AG04450 (cell line): ENCODE data around the gene SLC7A7. TPM values are rescaled to one million over a fixed set of nuclear protein-coding genes. Genes with fewer than 3 reads are reported as not detected.
"Not testable (repeated sequence)": the region's sequence is repeated elsewhere in the genome, so short reads cannot be mapped to it uniquely, and the experiment has no call there.

Experiments
- CTCF ChIA-PET: fragments of 300-600, 350-600 bp; formaldehyde crosslinking; extraction: SDS; loops from one replicate; lab custom pipeline; 2022; ENCODE audit warnings: antibody characterized with exemption, inconsistent platforms; lab: Charles Lee
- POLR2A ChIA-PET: fragments of 350-600 bp; formaldehyde crosslinking; extraction: SDS; loops from one replicate; lab custom pipeline; 2021; ENCODE audit warnings: antibody characterized with exemption, inconsistent platforms; lab: Yijun Ruan, JAX
- DNase-seq: peaks from one replicate; pipeline ENCODE4 v3.0.0-alpha.2; 2011; ENCODE audit warnings: low read depth, low spot score
- H3K27ac ChIP-seq: one replicate; pipeline ENCODE4 v1.5.1; 2012; ENCODE audit warnings: low read depth, low read length, control low read depth
- H3K27me3 ChIP-seq: one replicate; pipeline ENCODE4 v1.6.0; 2012; ENCODE audit warnings: low read length; ENCODE audit not compliant: control insufficient read depth, insufficient read depth
- H3K4me3 ChIP-seq: 2 replicates; pipeline ENCODE4 v1.5.1; 2011; ENCODE audit warnings: mild to moderate bottlenecking, low read depth, low read length, control low read depth
- H3K9me3 ChIP-seq: 2 replicates; pipeline ENCODE4 v1.5.1; 2012; ENCODE audit warnings: low read length; ENCODE audit not compliant: control insufficient read depth, insufficient read depth
- polyA plus RNA-seq: library from polyadenylated mRNA; depleted of rRNA; stranded (reverse); fragments of >200 nt; gene quantifications from 2 replicates; pipeline ENCODE4 v1.2.3, GENCODE V29; 2011
- TF ChIP-seq, protein P1 (sequence below): IDR thresholded peaks from 2 replicates; pipeline ENCODE4 v1.5.1; 2011; ENCODE audit warnings: low read depth, low read length, control low read depth, inconsistent platforms

The SLC7A7 gene
- polyA plus RNA-seq, 1 experiment = 7.7 TPM

DNA sequence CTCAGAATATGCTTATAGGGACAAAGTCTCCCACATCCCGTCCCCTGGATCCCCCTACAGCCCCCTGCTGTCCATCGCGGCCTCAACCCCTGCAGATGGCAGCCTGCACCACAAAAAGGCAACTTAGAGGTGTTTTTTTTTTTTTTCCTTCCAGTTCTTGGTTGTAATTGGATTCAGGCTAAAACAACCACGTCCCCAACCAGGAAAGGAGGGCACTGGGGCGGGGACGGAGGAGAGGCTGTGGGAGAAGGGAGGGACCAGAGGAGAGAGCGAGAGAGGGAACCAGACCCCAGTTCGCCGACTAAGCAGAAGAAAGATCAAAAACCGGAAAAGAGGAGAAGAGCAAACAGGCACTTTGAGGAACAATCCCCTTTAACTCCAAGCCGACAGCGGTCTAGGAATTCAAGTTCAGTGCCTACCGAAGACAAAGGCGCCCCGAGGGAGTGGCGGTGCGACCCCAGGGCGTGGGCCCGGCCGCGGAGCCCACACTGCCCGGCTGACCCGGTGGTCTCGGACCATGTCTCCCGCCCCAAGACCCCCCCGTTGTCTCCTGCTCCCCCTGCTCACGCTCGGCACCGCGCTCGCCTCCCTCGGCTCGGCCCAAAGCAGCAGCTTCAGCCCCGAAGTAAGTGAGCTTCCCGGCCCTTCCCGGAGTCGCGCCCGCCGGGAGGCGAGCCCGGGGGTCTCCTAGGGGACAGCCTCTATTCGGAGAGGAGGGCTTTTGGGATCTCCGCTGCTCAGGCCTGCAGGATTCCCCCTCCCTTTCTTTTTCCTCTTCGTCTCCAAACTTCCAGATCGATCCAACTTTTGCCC, 21.3 kb upstream of the SLC7A7 start, which contains the start of gene MMP14:
MMP14 (plus strand) TSS at position 285 of the 813 bp plus-strand sequence; CDS start at position 518, 233 bp downstream.
- no peak for DNase-seq
- POLR2A ChIA-PET = interaction anchor here (0.6 to 3.9 kb wide), 9 partner anchors 10 to 93 kb away, joined by 3 to 76 read pairs (median 5); partner anchors contain the start of genes OXA1L and PRMT5
- CTCF ChIA-PET = interaction anchor here (0.7 to 8.7 kb wide), 9 partner anchors 9 to 1277 kb away, joined by 3 to 104 read pairs (median 12); no protein-coding TSS in a partner anchor
- peak within 1 kb of the TSS; percentile 94 for H3K27ac ChIP-seq
- peak within 1 kb of the TSS; percentile 89 for H3K4me3 ChIP-seq
- no peaks in the 10 kb centered on the region for H3K27me3 ChIP-seq
- peaks cover 12% of the 10 kb centered on the region; the same call in 1 of the 2 replicates for H3K9me3 ChIP-seq
- TF ChIP-seq, protein P1, sequence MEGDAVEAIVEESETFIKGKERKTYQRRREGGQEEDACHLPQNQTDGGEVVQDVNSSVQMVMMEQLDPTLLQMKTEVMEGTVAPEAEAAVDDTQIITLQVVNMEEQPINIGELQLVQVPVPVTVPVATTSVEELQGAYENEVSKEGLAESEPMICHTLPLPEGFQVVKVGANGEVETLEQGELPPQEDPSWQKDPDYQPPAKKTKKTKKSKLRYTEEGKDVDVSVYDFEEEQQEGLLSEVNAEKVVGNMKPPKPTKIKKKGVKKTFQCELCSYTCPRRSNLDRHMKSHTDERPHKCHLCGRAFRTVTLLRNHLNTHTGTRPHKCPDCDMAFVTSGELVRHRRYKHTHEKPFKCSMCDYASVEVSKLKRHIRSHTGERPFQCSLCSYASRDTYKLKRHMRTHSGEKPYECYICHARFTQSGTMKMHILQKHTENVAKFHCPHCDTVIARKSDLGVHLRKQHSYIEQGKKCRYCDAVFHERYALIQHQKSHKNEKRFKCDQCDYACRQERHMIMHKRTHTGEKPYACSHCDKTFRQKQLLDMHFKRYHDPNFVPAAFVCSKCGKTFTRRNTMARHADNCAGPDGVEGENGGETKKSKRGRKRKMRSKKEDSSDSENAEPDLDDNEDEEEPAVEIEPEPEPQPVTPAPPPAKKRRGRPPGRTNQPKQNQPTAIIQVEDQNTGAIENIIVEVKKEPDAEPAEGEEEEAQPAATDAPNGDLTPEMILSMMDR = peak; percentile 65

DNA sequence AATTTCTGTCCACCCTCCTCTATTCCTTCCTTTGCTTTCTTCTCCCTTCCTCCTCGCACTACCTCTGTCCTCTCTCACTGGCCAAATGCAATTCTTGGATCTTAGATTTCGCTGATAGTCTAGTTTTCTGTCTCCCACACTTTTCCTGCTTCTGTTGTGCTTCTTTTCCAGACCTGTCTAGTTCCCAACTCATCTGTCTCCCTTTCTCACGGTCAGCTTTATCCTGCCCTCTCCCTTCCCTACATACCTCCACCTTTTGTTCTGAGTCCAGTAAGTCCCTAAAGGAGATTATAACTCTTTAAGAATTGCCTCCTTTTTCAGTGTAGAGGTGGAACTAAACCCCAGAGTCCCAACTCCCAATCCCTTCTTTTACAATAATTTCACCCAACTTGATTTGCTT, 20.3 kb upstream of the SLC7A7 start:
- ChIA-PET CTCF (interaction anchor here (0.8 to 8.7 kb wide), 11 partner anchors 11 to 279 kb away, joined by 3 to 104 read pairs (median 4); partner anchors contain the start of gene LRP10), POLR2A (interaction anchor here (0.6 to 1.4 kb wide), 3 partner anchors 11 to 13 kb away, joined by 3 to 6 read pairs (median 4); no protein-coding TSS in a partner anchor)
- TF ChIP-seq, protein P1 = no peak
- no peak for DNase-seq
- Histone ChIP-seq H3K27me3 (no peaks in the 10 kb centered on the region), H3K9me3 (peaks cover 12% of the 10 kb centered on the region; the same call in 1 of the 2 replicates), H3K27ac (peak overlapping the region; percentile 94), H3K4me3 (no peak overlapping the region)

DNA sequence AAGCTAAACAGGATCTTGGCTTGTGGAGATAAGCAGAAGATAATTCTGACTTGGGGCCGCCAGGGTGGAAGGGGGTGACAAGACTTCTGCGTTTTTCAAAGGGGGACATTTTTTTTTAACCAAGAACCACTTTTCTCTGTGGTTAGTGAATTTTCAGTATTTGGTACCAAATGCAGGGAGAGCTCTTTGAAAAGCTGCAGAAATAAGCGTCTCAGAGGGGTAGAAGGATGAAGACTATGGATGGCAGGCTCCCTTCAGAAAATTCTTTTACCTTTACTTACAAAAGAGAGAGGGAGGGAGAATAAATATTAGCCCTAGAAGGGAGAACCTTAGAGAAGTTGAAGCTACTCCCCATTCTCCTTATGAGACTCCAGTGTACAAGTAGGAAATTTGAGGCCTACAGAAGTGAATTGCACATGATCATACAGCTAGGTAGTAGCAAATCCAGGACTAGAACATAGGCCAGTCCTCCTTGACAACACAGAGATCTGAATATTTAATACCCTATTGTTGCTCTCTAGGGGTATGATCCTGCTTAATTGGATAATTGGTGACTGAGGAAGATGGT, 15.3 kb upstream of the SLC7A7 start:
- Histone ChIP-seq H3K9me3 (no peaks in the 10 kb centered on the region; the same call in 1 of the 2 replicates), H3K27ac (no peak overlapping the region), H3K4me3 (peak overlapping the region; percentile 86), H3K27me3 (no peaks in the 10 kb centered on the region)
- POLR2A ChIA-PET = interaction anchor here (1.0 to 1.3 kb wide), 3 partner anchors 8 to 21 kb away, joined by 3 to 5 read pairs (median 4); no protein-coding TSS in a partner anchor
- CTCF ChIA-PET = interaction anchor here (1.2 to 2.8 kb wide), 4 partner anchors 23 to 274 kb away, joined by 8 to 12 read pairs (median 8); no protein-coding TSS in a partner anchor
- no peak for DNase-seq
- TF ChIP-seq, protein P1 = no peak

DNA sequence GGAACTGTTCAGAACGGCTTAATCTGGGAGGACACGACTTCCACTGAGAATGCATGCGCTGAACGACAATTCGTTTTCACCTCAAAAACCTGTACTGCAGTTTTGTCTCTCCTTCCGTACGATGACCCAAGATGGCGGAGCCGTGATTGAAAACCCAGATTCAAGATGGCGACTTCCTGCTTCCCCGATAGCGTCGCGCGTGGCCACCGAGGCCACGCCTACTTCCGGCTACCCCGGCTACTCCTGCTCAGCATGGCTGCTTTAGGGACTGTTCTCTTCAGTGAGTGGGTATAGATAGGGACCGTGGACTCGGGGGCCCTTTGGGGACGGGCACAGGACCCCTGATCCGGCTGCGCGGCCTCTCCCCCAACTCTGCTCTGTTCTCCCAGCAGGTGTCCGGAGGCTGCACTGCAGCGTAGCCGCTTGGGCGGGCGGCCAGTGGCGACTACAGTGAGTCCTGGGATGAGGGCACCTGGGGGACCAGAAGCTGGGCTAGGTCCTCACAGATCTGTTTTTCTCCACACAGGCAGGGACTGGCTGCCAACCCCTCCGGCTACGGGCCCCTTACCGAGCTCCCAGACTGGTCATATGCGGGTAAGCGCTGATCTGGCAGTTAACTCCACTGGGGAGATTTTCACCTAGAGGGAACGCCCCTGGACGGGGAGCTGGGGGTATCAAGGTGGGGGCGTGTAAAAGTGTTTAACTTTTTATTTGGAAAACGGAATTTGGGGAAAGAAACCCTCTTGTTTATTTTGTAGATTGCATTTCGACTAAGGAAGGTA, 14.6 kb upstream of the SLC7A7 start, which contains the start of gene MRPL52:
MRPL52 (plus strand) TSS at position 227 of the 782 bp plus-strand sequence; CDS start at position 253, 26 bp downstream.
- peak within 1 kb of the TSS; percentile 86 for H3K4me3 ChIP-seq

DNA sequence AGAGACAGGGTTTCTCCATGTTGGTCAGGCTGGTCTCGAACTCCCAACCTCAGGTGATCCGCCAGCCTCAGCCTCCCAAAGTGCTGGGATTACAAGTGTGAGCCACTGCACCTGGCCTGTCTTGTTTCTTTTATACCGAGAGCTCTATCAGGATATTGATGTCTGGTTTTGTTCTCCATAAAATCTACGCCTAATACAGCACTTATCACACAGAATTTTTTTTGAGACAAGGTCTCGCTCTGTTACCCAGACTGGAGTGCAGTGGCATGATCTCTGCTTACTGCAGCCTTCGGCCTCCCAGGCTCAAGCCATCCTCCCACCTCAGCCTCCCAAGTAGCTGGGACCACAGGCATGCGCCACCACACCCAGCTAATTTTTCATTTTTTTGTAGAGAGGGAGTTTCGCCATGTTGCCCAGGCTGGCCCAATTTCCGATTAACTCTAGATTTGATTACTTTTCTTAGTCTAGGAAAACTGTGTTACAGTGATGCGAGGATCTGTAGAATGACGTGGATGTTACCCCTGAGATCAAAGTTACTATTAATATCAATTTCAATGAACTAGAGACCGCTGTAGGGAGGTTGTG, 13.9 kb upstream of the SLC7A7 start:
- not testable (repeated sequence) for H3K4me3 ChIP-seq, H3K27me3 ChIP-seq, DNase-seq, H3K9me3 ChIP-seq
- H3K27ac ChIP-seq = peak overlapping the region; percentile 11
- CTCF ChIA-PET = interaction anchor here (1.0 kb wide), 1 partner anchor 272 kb away, joined by 3 read pairs; no protein-coding TSS in a partner anchor
- POLR2A ChIA-PET = interaction anchor here (1.0 kb wide), 1 partner anchor 9 kb away, joined by 4 read pairs; no protein-coding TSS in a partner anchor

More for the DNA sequence above, 14.6 kb upstream of the SLC7A7 start, which contains the start of gene MRPL52:
- DNase-seq = peak; percentile 67
- peak within 1 kb of the TSS; percentile 52 for H3K27ac ChIP-seq
- CTCF ChIA-PET = interaction anchor here (1.0 to 2.8 kb wide), 5 partner anchors 24 to 273 kb away, joined by 3 to 12 read pairs (median 8); no protein-coding TSS in a partner anchor
- H3K9me3 ChIP-seq = no peaks in the 10 kb centered on the region; the same call in 1 of the 2 replicates
- POLR2A ChIA-PET = interaction anchor here (1.0 to 1.3 kb wide), 3 partner anchors 9 to 21 kb away, joined by 3 to 5 read pairs (median 4); no protein-coding TSS in a partner anchor
- H3K27me3 ChIP-seq = no peaks in the 10 kb centered on the region
- TF ChIP-seq, protein P1 = peak; percentile 8; the same call in 1 of the 2 replicates
